GM12878 (cell line): ENCODE results near the gene RIOK1. TPM values are rescaled to one million over a fixed set of nuclear protein-coding genes. Genes with fewer than 3 reads are reported as not detected.

Experiments used
- ATAC-seq: fragments of 200-7000 bp; cut with Tn5 transposase; 3 replicates; pipeline ENCODE4 v1.9.1; 2020; ENCODE audit warnings: mild to moderate bottlenecking, moderate library complexity
- BruUV-seq: library from RNA; stranded (reverse); fragments of 400-500 nt; replicated peaks from 2 replicates; lab custom pipeline; 2021; lab: Mats Ljungman, UMichigan
- CTCF ChIA-PET: fragments of 300-600 bp; sonication (Branson Sonifier 250); formaldehyde crosslinking; extraction: SDS; loops from one replicate; lab custom pipeline; 2021; ENCODE audit warnings: inconsistent platforms; lab: Yijun Ruan, JAX
- POLR2A ChIA-PET: fragments of 350-600 bp; formaldehyde crosslinking; extraction: SDS; loops from one replicate; lab custom pipeline; 2021; ENCODE audit warnings: inconsistent platforms; lab: Charles Lee
- RAD21 ChIA-PET: fragments of 300-600 bp; sonication (Branson Sonifier 250); formaldehyde crosslinking; loops from one replicate; lab custom pipeline; 2023; ENCODE audit warnings: antibody characterized with exemption; ENCODE audit not compliant: unreplicated experiment; lab: Charles Lee
- SMC1A ChIA-PET: fragments of 300-600 bp; sonication (Branson Sonifier 250); formaldehyde crosslinking; loops from one replicate; lab custom pipeline; 2023; ENCODE audit not compliant: unreplicated experiment, uncharacterized antibody; lab: Charles Lee
- DNase-seq: peaks from one replicate; pipeline ENCODE4 v3.0.0-alpha.2; 2011; ENCODE audit warnings: low read depth, low spot score
- FAIRE-seq: peaks from 3 replicates; lab custom pipeline; 2011; peaks lifted over from hg19 to GRCh38; lab: Jason Lieb, UNC
- H2AFZ ChIP-seq: 2 replicates; pipeline ENCODE4 v1.6.0; 2011; ENCODE audit warnings: low read depth, low read length, control low read depth; ENCODE audit not compliant: control insufficient read depth
- H3K27ac ChIP-seq: 2 replicates; pipeline ENCODE4 v1.5.1; 2011; ENCODE audit warnings: control low read depth; ENCODE audit not compliant: control insufficient read depth, insufficient read depth
- H3K27me3 ChIP-seq, 2 experiments: replicated peaks in 1 of 2; 2 replicates each; pipeline versions ENCODE4 v1.6.0 to v1.6.1; 2011; ENCODE audit warnings: low read length in 1 of 2; ENCODE audit not compliant: control insufficient read depth in 2 of 2, insufficient read depth in 2 of 2
- H3K36me3 ChIP-seq, 2 experiments: 2 replicates each; pipeline ENCODE4 v1.5.1; 2011; ENCODE audit warnings: low read length in 1 of 2; ENCODE audit not compliant: control insufficient read depth in 2 of 2, insufficient read depth in 2 of 2
- H3K4me1 ChIP-seq: 2 replicates; pipeline ENCODE4 v1.6.1; 2011; ENCODE audit warnings: mild to moderate bottlenecking, low read length, moderate library complexity, mixed read lengths; ENCODE audit not compliant: control insufficient read depth, insufficient read depth
- H3K4me2 ChIP-seq: 2 replicates; pipeline ENCODE4 v1.6.0; 2011; ENCODE audit warnings: control low read depth; ENCODE audit not compliant: control insufficient read depth, insufficient read depth
- H3K4me3 ChIP-seq: fragments of 200-600 bp; sonication (generic); 2 replicates; pipeline ENCODE4 v1.5.1; 2016
- H3K79me2 ChIP-seq: 2 replicates; pipeline ENCODE4 v1.6.0; 2011; ENCODE audit warnings: low read length; ENCODE audit not compliant: control insufficient read depth, insufficient read depth
- H3K9ac ChIP-seq: 2 replicates; pipeline ENCODE4 v1.8.0; 2011; ENCODE audit warnings: low read length, control low read depth, mixed read lengths; ENCODE audit not compliant: control insufficient read depth, insufficient read depth
- H3K9me3 ChIP-seq: replicated peaks from 3 replicates; pipeline ENCODE4 v1.5.1; 2011; ENCODE audit warnings: mild to moderate bottlenecking, low read length; ENCODE audit not compliant: control insufficient read depth, insufficient read depth
- H4K20me1 ChIP-seq: 2 replicates; pipeline ENCODE4 v1.6.0; 2011; ENCODE audit not compliant: control insufficient read depth, insufficient read depth
- BACH1 ChIP-seq: fragments of 450-650 bp; IDR thresholded peaks from 2 replicates; pipeline ENCODE4 v1.6.1; 2017; ENCODE audit warnings: mild to moderate bottlenecking, borderline replicate concordance
- BCL11A ChIP-seq: IDR thresholded peaks from 2 replicates; pipeline ENCODE4 v1.6.1; 2011; ENCODE audit warnings: low read depth, low read length
- EED ChIP-seq: sonication (generic); IDR thresholded peaks from 2 replicates; pipeline ENCODE4 v1.6.1; 2016; ENCODE audit warnings: antibody characterized with exemption, low read depth
- GATAD2B ChIP-seq: fragments of 450-650 bp; conservative IDR thresholded peaks from 2 replicates; pipeline ENCODE4 v1.6.1; 2017; ENCODE audit warnings: low read depth, mild to moderate bottlenecking, moderate library complexity
- JUND ChIP-seq: IDR thresholded peaks from 2 replicates; pipeline ENCODE4 v1.6.1; 2012; ENCODE audit warnings: low read depth, mild to moderate bottlenecking, low read length, improper control_type of control experiment, moderate library complexity
- SUPT20H ChIP-seq: IDR thresholded peaks from 2 replicates; pipeline ENCODE4 v1.6.1; 2011; ENCODE audit warnings: low read depth, mild to moderate bottlenecking, low read length, moderate library complexity, borderline replicate concordance; ENCODE audit not compliant: control insufficient read depth
- ZSCAN29 ChIP-seq: fragments of 450-650 bp; IDR thresholded peaks from 2 replicates; pipeline ENCODE4 v1.6.1; 2017; ENCODE audit warnings: mild to moderate bottlenecking, moderate library complexity
- WGBS: methylation state at CpG from one replicate; pipeline ENCODE4 v1.1.6; 2016; ENCODE audit warnings: low lambda C conversion rate; ENCODE audit not compliant: insufficient replicate concordance, insufficient coverage; ENCODE audit errors: missing lambda C conversion rate; 5-methylcytosine and 5-hydroxymethylcytosine counted together
- in situ Hi-C: fragments of 300-500 bp; cut with MboI; formaldehyde crosslinking; loops from 9 replicates; pipeline ENCODE4 v1.14.3; 2018; ENCODE audit warnings: mixed read lengths
- intact Hi-C: fragments of 100-400 bp; cut with micrococcal nuclease; formaldehyde crosslinking; loops from one replicate; pipeline ENCODE4 v1.14.2; 2022; ENCODE audit not compliant: unreplicated experiment
- polyA plus RNA-seq, 11 experiments: library from polyadenylated mRNA; depleted of rRNA in 4 of 11; unstranded in 6 of 11; stranded (reverse) in 5 of 11; fragments of >200 nt; fragmentation: Nextera tagmentation in 4 of 11; fragmentation: Illumina TruSeq in 1 of 11; extraction: Ambion mirVana in 4 of 11; extraction: Trizol in 1 of 11; gene quantifications; 1 replicate in 1 of 11; 2 replicates in 10 of 11; pipeline versions ENCODE4 v1.2.1 to v1.2.3, GENCODE V29; 2011 to 2016; ENCODE audit warnings: inconsistent platforms in 2 of 11, missing spikeins in 2 of 11, low read depth in 1 of 11
- total RNA-seq, 4 experiments: library from RNA; depleted of rRNA in 3 of 4; stranded (reverse); fragments of >200 nt in 3 of 4; fragmentation: Illumina TruSeq in 1 of 4; extraction: Trizol in 1 of 4; gene quantifications; 2 replicates each; pipeline versions ENCODE4 v1.2.1 to v1.2.3, GENCODE V29; 2013 to 2021
- TF ChIP-seq, protein P1 (sequence below): fragments of 450-650 bp; IDR thresholded peaks from 2 replicates; pipeline ENCODE4 v1.6.1; 2017; ENCODE audit warnings: mild to moderate bottlenecking, moderate library complexity
- TF ChIP-seq, protein P2 (sequence below): fragments of 450-650 bp; formaldehyde crosslinking; IDR thresholded peaks from 2 replicates; pipeline ENCODE4 v1.4.0; 2022; ENCODE audit warnings: mild to moderate bottlenecking, moderate library complexity
- TF ChIP-seq, protein P3 (sequence below): fragments of 450-650 bp; IDR thresholded peaks from 2 replicates; pipeline ENCODE4 v1.6.1; 2017; ENCODE audit warnings: antibody characterized with exemption, mild to moderate bottlenecking, moderate library complexity

The RIOK1 gene
- total and polyA plus RNA-seq, 10 of the 15 experiments (the other 5 are each of a cell fraction or from before 2014, with no cell fraction given): 16.1 to 44.6 (median 33.7) TPM

DNA sequence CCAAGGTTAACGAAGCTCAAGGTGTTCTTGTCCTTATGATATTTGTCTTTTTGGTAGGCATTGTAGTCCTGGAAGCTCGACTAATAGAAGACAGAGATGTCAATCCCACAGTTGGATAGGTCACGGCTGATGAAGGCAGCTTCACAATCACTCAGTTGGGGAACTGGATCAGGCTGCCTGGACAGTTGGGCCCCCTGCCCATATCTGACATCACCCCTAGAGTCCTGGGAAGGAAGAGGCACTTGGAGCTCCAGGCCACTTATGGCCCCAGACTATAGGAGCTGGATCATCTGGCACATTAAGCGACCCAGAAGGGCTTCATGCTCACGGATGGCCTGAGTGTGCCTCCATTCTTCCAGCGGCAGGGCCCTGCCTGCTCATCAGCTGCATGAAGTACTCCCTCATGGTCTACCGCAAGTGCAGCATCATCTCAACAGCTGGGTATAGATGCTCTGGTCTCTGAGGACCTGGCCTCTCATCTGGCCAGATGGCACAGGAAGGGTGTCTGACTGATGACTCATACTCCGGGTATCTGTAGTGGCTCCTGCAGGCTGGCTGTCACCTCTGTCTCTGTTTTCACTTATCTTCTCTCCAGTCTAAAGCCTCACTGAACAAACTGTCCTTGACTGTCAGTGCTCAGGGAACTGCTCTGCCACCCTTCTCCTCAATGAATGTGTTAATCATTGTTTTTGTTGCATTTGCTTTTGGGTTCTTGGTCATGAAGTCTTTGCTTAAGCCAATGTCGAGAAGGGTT is 47.4 kb upstream of the RIOK1 start:
- WGBS: 35% methylated on average over 9 of the region's 9 CpGs
- Histone ChIP-seq H3K4me2 (no peak overlapping the region), H3K27ac (no peak overlapping the region), H3K27me3 (peaks cover 0 to 1% of the 10 kb centered on the region in 2 experiments; a peak in 2 of 4 replicates), H3K4me3 (no peak overlapping the region), H3K9ac (no peak overlapping the region), H3K4me1 (no peaks in the 10 kb centered on the region), H2AFZ (no peak overlapping the region), H3K79me2 (no peaks in the 10 kb centered on the region), H3K9me3 (no peaks in the 10 kb centered on the region), H4K20me1 (no peaks in the 10 kb centered on the region), H3K36me3 (no peaks in the 10 kb centered on the region)
- peak; percentile 76 for ATAC-seq
- intact Hi-C loops (no loop called here), in situ Hi-C loops (no loop called here)
- POLR2A ChIA-PET: no interaction called here
- no TSS peak for BruUV-seq
- CTCF ChIA-PET: interaction anchor here (8.4 kb wide), 1 partner anchor 66 kb away, joined by 83 read pairs; no protein-coding TSS in a partner anchor
- RAD21 ChIA-PET: interaction anchor here (0.6 kb wide), 1 partner anchor 26 kb away, joined by 3 read pairs; no protein-coding TSS in a partner anchor
- no peak for DNase-seq
- SMC1A ChIA-PET: interaction anchor here (1.0 kb wide), 1 partner anchor 66 kb away, joined by 3 read pairs; no protein-coding TSS in a partner anchor
- no peak for FAIRE-seq
- TF ChIP-seq, protein P1, sequence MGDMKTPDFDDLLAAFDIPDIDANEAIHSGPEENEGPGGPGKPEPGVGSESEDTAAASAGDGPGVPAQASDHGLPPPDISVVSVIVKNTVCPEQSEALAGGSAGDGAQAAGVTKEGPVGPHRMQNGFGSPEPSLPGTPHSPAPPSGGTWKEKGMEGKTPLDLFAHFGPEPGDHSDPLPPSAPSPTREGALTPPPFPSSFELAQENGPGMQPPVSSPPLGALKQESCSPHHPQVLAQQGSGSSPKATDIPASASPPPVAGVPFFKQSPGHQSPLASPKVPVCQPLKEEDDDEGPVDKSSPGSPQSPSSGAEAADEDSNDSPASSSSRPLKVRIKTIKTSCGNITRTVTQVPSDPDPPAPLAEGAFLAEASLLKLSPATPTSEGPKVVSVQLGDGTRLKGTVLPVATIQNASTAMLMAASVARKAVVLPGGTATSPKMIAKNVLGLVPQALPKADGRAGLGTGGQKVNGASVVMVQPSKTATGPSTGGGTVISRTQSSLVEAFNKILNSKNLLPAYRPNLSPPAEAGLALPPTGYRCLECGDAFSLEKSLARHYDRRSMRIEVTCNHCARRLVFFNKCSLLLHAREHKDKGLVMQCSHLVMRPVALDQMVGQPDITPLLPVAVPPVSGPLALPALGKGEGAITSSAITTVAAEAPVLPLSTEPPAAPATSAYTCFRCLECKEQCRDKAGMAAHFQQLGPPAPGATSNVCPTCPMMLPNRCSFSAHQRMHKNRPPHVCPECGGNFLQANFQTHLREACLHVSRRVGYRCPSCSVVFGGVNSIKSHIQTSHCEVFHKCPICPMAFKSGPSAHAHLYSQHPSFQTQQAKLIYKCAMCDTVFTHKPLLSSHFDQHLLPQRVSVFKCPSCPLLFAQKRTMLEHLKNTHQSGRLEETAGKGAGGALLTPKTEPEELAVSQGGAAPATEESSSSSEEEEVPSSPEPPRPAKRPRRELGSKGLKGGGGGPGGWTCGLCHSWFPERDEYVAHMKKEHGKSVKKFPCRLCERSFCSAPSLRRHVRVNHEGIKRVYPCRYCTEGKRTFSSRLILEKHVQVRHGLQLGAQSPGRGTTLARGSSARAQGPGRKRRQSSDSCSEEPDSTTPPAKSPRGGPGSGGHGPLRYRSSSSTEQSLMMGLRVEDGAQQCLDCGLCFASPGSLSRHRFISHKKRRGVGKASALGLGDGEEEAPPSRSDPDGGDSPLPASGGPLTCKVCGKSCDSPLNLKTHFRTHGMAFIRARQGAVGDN: no peak
- TF ChIP-seq, protein P2, sequence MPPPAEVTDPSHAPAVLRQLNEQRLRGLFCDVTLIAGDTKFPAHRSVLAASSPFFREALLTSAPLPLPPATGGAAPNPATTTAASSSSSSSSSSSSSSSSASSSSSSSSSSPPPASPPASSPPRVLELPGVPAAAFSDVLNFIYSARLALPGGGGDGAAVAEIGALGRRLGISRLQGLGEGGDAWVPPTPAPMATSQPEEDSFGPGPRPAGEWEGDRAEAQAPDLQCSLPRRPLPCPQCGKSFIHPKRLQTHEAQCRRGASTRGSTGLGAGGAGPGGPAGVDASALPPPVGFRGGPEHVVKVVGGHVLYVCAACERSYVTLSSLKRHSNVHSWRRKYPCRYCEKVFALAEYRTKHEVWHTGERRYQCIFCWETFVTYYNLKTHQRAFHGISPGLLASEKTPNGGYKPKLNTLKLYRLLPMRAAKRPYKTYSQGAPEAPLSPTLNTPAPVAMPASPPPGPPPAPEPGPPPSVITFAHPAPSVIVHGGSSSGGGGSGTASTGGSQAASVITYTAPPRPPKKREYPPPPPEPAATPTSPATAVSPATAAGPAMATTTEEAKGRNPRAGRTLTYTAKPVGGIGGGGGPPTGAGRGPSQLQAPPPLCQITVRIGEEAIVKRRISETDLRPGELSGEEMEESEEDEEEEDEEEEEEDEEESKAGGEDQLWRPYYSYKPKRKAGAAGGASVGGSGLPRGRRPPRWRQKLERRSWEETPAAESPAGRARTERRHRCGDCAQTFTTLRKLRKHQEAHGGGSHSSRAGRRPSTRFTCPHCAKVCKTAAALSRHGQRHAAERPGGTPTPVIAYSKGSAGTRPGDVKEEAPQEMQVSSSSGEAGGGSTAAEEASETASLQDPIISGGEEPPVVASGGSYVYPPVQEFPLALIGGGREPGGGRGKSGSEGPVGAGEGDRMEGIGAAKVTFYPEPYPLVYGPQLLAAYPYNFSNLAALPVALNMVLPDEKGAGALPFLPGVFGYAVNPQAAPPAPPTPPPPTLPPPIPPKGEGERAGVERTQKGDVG (CRISPR knock-in tag): no peak
- TF ChIP-seq SUPT20H (no peak), JUND (no peak), BACH1 (no peak), ZSCAN29 (no peak), BCL11A (no peak), EED (no peak), GATAD2B (no peak)
- TF ChIP-seq, protein P3, sequence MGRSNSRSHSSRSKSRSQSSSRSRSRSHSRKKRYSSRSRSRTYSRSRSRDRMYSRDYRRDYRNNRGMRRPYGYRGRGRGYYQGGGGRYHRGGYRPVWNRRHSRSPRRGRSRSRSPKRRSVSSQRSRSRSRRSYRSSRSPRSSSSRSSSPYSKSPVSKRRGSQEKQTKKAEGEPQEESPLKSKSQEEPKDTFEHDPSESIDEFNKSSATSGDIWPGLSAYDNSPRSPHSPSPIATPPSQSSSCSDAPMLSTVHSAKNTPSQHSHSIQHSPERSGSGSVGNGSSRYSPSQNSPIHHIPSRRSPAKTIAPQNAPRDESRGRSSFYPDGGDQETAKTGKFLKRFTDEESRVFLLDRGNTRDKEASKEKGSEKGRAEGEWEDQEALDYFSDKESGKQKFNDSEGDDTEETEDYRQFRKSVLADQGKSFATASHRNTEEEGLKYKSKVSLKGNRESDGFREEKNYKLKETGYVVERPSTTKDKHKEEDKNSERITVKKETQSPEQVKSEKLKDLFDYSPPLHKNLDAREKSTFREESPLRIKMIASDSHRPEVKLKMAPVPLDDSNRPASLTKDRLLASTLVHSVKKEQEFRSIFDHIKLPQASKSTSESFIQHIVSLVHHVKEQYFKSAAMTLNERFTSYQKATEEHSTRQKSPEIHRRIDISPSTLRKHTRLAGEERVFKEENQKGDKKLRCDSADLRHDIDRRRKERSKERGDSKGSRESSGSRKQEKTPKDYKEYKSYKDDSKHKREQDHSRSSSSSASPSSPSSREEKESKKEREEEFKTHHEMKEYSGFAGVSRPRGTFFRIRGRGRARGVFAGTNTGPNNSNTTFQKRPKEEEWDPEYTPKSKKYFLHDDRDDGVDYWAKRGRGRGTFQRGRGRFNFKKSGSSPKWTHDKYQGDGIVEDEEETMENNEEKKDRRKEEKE: no peak
